Epithelial cell of esophagus (primary cell): ENCODE data around the gene SAP30L.

ENCODE experiments used
- DNase-seq: peaks from one replicate; pipeline ENCODE4 v3.0.0; 2010; ENCODE audit warnings: low read depth
- H3K4me3 ChIP-seq: 2 replicates; pipeline ENCODE4 v1.5.1; 2011; ENCODE audit warnings: mild to moderate bottlenecking, low read length, control low read depth
- CTCF ChIP-seq: IDR thresholded peaks from 2 replicates; pipeline ENCODE4 v1.5.1; 2011; ENCODE audit warnings: low read depth, mild to moderate bottlenecking, low read length, control low read depth, inconsistent platforms; ENCODE audit not compliant: insufficient read depth; ENCODE audit errors: missing control alignments

Gene SAP30L

GRCh38 chr5:154503698-154504039 is 57.9 kb downstream of the SAP30L start:
- H3K4me3 ChIP-seq, result no peak overlapping the region
- no peak for DNase-seq
- no peak for TF ChIP-seq CTCF

GRCh38 chr5:154505567-154505966 is 59.8 kb downstream of the SAP30L start:
- H3K4me3 ChIP-seq, result no peak overlapping the region
- DNase-seq, result no peak
- TF ChIP-seq CTCF, result no peak

- TF ChIP-seq CTCF, result no peak
- no peak for DNase-seq
- H3K4me3 ChIP-seq, result no peak overlapping the region
These were observed 60.4 kb downstream of the SAP30L start for GRCh38 chr5:154506049-154506715.

- DNase-seq, result no peak
- TF ChIP-seq CTCF, result no peak
- no peak overlapping the region for H3K4me3 ChIP-seq
These were observed 60.9 kb downstream of the SAP30L start for GRCh38 chr5:154506716-154507080.

- H3K4me3 ChIP-seq, result no peak overlapping the region
- no peak for DNase-seq
- no peak for TF ChIP-seq CTCF
These were observed 62.3 kb downstream of the SAP30L start for GRCh38 chr5:154508114-154508513.

GRCh38 chr5:154509784-154510555 is 64.2 kb downstream of the SAP30L start:
- no peak overlapping the region for H3K4me3 ChIP-seq
- no peak for TF ChIP-seq CTCF
- no peak for DNase-seq
